ENCODE measurements around the gene GCM1.
"Not testable (repeated sequence)": the region's sequence is repeated elsewhere in the genome, so short reads cannot be mapped to it uniquely, and the experiment has no call there.

GRCh38 chr6:53155279-53155678, 6.6 kb upstream of the GCM1 start:
- TF ChIP-seq POLR2A (IDR thresholded peaks at IDR 0.05): not testable (repeated sequence)
- TF ChIP-seq, protein P1, sequence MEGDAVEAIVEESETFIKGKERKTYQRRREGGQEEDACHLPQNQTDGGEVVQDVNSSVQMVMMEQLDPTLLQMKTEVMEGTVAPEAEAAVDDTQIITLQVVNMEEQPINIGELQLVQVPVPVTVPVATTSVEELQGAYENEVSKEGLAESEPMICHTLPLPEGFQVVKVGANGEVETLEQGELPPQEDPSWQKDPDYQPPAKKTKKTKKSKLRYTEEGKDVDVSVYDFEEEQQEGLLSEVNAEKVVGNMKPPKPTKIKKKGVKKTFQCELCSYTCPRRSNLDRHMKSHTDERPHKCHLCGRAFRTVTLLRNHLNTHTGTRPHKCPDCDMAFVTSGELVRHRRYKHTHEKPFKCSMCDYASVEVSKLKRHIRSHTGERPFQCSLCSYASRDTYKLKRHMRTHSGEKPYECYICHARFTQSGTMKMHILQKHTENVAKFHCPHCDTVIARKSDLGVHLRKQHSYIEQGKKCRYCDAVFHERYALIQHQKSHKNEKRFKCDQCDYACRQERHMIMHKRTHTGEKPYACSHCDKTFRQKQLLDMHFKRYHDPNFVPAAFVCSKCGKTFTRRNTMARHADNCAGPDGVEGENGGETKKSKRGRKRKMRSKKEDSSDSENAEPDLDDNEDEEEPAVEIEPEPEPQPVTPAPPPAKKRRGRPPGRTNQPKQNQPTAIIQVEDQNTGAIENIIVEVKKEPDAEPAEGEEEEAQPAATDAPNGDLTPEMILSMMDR (IDR thresholded peaks at IDR 0.05): not testable (repeated sequence)
